H4 (cell line): Measurements from ENCODE around the gene TMEM144. TPM values are rescaled to one million over a fixed set of nuclear protein-coding genes. Genes with fewer than 3 reads are reported as not detected.

Source experiments
- DNase-seq: peaks from one replicate; pipeline ENCODE4 v3.0.0-alpha.2; 2015; ENCODE audit warnings: low spot score
- total RNA-seq: library from RNA; depleted of rRNA; stranded (reverse); fragments of >200 nt; shearing (Covaris generic); gene quantifications from 2 replicates; pipeline ENCODE4 v1.2.3, GENCODE V29; 2014; rRNA removed

The TMEM144 gene
- total RNA-seq, result 1.8 and 4.5 TPM in 2 replicates

GRCh38 chr4:158209825-158210807, at the start of gene TMEM144:
Gene TMEM144, plus strand, starts transcription at chr4:158210486. Its CDS starts 2,182 bp downstream, at chr4:158212668.
- DNase-seq, result peak; percentile 79

GRCh38 chr4:158161551-158162354, 48.5 kb upstream of the TMEM144 start:
- DNase-seq, result peak; percentile 79

GRCh38 chr4:158162631-158163030, 47.7 kb upstream of the TMEM144 start:
- DNase-seq, result no peak

GRCh38 chr4:158163941-158164767, 46.1 kb upstream of the TMEM144 start:
- no peak for DNase-seq

GRCh38 chr4:158164768-158165213, 45.5 kb upstream of the TMEM144 start:
- DNase-seq, result no peak

GRCh38 chr4:158166701-158167100, 43.6 kb upstream of the TMEM144 start:
- DNase-seq, result no peak

GRCh38 chr4:158168606-158169005, 41.7 kb upstream of the TMEM144 start:
- no peak for DNase-seq

GRCh38 chr4:158169506-158169905, 40.8 kb upstream of the TMEM144 start:
- DNase-seq, result no peak

GRCh38 chr4:158169931-158170690, 40.2 kb upstream of the TMEM144 start:
- DNase-seq, result no peak

GRCh38 chr4:158170691-158171561, 39.4 kb upstream of the TMEM144 start:
- no peak for DNase-seq

- DNase-seq, result peak; percentile 26
These were observed 37.7 kb upstream of the TMEM144 start, which contains the start of gene GASK1B for GRCh38 chr4:158172261-158173258. Gene GASK1B, minus strand, starts transcription at chr4:158173025. Its CDS starts 1,650 bp downstream, at chr4:158171375.

GRCh38 chr4:158176108-158176507, 34.2 kb upstream of the TMEM144 start:
- DNase-seq, result no peak

- no peak for DNase-seq
These were observed 33.5 kb upstream of the TMEM144 start for GRCh38 chr4:158176776-158177175.

- DNase-seq, result no peak
These were observed 30.8 kb upstream of the TMEM144 start for GRCh38 chr4:158179465-158179864.

- no peak for DNase-seq
These were observed 28.4 kb upstream of the TMEM144 start for GRCh38 chr4:158181906-158182305.

- no peak for DNase-seq
These were observed 27.6 kb upstream of the TMEM144 start for GRCh38 chr4:158182736-158183135.

GRCh38 chr4:158186815-158187214, 23.5 kb upstream of the TMEM144 start:
- no peak for DNase-seq

GRCh38 chr4:158189422-158189821, 20.9 kb upstream of the TMEM144 start:
- no peak for DNase-seq
